HG03565 (cell line): ENCODE data around the gene PMEPA1.

Source experiments
- ATAC-seq: cut with Tn5 transposase; IDR thresholded peaks from one replicate; pipeline ENCODE4 v1.9.1; 2021; ENCODE audit warnings: mild to moderate bottlenecking, moderate library complexity; ENCODE audit not compliant: unreplicated experiment

PMEPA1 gene

DNA sequence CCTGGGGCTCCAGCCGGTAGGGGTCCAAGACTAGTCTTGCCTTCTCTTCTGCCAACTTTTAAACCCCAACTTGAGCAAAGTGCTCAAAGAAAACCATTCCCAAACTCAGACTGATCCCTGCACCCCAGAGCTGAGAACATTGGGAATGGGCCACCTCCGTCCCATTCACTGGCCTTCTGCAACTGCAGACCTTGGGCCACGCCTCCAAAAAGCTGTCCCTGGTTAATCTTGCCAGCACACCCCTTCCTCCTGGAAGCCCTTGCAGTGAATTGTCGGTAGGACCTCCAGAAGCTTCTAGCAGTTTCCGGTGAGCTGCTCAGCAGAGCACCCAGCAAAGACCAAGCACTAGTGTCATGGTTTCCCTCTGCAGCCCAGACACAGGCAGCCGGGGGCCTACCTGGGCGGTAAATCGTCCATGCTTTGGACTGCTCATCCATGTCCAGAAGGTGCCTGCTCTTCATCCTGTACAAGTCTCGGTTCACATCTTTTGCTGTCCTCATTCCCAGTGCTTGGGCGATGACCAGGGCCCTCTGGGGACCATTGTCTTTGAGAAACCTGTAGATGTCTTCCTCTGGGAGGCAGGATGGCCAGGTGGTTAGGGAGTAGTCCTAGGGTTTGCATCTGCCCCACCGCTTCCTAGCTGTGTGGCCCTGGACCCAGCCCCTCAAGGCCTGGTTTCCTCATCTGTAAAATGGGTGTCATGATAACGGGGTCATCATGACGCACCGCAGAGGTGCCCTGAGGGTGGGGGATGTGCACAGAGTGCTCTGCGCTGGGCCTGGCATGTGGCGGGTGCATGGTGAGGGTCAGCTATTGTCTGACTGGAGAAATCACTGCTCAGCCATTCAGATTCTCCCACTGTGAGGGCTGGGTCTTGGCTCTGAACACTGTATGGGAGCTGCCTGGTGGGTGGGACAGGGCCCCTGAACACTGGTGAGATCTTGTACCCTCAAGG is 95.0 kb downstream of the PMEPA1 start:
- no peak for ATAC-seq

- no peak for ATAC-seq
Measured at GRCh38 chr20:57613481-57613921, 96.3 kb downstream of the PMEPA1 start.

DNA sequence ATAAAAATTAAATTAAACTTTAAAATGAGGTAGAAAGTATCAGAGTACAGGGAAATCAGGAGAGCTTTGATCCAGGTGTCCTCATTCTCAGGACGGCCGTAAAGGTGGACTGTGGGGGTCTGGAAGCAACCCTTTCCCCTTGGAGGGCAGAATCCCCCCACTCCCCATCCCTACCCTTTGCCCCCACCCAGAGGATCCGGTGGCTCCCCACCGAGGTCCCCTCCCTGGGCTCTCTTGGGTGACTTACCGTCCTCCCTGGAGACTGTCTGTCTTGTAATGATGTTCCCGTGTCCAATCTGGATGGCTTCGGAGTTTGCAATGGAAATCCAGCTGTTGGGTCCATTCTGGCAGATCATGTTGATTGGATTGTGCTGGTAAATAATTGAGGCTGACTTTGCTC is 96.9 kb downstream of the PMEPA1 start:
- ATAC-seq = no peak

DNA sequence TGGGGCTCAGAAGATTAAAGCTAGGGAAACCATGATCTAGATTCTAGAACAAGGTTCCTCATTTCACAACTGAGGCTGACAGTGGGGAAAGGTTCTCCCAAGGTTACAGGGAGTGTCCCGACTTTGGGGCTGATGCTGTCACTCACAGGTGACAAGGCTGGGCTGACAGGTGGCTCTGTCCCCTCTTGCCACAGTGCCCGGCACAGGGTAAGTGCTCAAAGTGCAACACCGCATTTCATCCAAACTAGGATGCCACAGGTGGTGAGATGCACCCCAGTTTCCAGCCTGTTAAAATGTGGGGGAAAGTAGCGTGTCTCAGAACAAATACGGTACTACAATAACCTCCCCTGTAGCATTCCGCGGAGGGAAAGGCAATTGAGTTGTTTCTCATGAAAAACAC is 97.4 kb downstream of the PMEPA1 start:
- ATAC-seq = no peak

- no peak for ATAC-seq
Measured at GRCh38 chr20:57611586-57612311, 98.1 kb downstream of the PMEPA1 start.

- ATAC-seq = no peak
Measured at GRCh38 chr20:57610261-57610952, 99.4 kb downstream of the PMEPA1 start.

GRCh38 chr20:57609842-57610167 is 100.0 kb downstream of the PMEPA1 start:
- no peak for ATAC-seq

- no peak for ATAC-seq
Measured at GRCh38 chr20:57609086-57609841, 100.6 kb downstream of the PMEPA1 start.

- no peak for ATAC-seq
Measured at GRCh38 chr20:57608516-57608915, 101.3 kb downstream of the PMEPA1 start.

DNA sequence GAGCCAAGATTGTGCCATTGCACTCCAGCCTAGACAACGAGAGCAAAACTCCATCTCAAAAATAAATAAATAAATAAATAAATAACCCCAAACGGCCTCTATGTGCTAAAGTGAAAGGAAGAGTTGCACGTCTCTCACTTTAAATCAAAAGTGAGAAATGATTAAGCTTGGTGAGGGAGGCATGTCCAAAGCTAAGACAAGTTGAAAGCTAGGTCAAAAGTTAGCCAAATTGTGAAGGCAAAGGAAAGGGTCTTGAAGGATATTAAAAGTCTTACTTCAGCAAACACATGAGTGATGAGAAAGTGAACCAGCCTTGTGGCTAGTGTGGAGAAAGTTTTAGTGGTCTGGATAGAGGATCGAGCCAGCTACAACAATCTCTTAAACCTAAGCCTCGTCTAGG is 103.9 kb downstream of the PMEPA1 start:
- no peak for ATAC-seq

DNA sequence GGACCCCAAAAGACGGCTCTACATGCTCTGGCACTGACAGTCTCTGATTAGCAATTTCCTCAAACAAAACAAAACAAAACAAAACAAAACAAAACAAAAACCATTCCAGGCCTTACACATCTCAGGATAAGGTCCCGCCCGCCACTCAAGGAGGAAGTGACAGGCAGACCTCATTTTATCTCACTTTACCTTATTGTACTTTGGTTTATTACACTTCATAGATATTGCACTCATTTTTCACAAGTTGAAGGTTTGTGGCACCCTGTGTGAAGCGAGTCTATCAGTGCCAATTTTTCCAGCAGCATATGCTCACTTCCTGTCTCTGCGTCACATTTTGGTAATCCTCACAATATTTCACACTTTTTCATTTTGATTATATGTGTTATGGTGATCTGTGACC is 104.8 kb downstream of the PMEPA1 start:
- no peak for ATAC-seq

DNA sequence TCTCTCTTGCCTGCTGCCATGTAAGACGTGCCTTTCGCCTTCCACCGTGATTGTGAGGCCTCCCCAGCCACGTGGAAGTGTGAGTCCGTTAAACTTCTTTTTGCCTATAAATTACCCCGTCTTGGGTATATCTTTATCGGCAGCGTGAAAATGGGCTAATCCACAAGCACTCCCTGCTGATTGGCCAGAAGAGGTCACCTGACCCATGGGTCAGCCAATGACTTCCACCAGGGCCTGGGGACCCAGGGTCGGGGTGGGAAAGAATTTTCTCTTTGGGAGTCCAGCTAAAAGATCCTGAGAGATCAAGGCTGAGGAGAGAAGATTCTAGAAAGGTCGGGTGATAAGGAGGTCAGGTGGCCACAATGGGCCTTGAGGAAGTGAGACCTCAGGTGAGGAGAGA is 106.7 kb downstream of the PMEPA1 start:
- no peak for ATAC-seq

GRCh38 chr20:57601737-57602136 is 108.1 kb downstream of the PMEPA1 start:
- no peak for ATAC-seq

- no peak for ATAC-seq
Measured at GRCh38 chr20:57601211-57601570, 108.6 kb downstream of the PMEPA1 start.

DNA sequence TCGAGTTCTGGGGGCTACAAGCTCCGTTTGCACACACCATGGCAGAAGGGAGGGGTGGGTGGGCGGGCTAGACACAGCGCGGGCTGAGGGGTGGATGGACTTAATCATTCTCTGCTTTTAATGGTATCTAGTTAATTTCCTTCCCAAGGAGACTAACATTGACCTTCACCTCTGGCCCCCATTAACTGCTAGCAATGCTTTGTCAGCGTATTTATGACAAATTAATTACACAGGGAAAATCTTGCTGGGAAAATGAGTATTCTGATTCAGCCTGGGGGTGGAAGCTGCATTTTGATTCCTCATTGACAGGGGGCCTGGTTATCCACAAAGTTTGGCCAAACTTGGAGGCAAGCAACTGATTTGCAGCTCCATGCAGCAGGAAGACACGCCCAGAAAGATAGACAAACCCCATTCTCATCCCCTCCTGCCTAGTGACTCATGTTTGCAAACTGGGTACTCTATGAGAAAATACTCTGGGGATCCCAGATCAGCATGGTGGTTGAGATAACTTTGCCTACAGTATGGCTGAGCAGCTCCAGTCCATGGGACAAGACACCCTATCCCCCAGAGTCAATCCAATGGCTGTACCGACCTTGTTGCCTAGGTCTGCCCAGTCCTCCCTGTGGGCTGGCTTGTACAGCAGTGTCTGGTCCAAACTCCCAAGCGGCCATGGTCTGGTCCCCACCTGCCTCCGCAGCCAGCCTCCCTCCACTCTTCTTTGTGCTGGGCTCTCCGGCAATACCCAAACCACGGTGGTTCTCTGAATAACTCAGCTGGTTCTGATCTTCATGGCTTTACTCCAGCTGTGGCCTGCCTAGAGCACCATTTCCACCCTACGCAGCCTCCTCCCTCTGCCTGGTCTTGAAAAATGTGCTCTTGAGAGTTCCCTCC is 109.2 kb downstream of the PMEPA1 start:
- ATAC-seq = no peak

- no peak for ATAC-seq
Measured at GRCh38 chr20:57598491-57598890, 111.3 kb downstream of the PMEPA1 start.
